ENCODE data around the gene SMARCA5. TPM values are rescaled to one million over a fixed set of nuclear protein-coding genes. Genes with fewer than 3 reads are reported as not detected.
A peak's percentile ranks its signal among the peaks of the same experiment; 100 is the strongest.

SMARCA5 gene
- total RNA-seq, 1 donor = 44.9 TPM

DNA sequence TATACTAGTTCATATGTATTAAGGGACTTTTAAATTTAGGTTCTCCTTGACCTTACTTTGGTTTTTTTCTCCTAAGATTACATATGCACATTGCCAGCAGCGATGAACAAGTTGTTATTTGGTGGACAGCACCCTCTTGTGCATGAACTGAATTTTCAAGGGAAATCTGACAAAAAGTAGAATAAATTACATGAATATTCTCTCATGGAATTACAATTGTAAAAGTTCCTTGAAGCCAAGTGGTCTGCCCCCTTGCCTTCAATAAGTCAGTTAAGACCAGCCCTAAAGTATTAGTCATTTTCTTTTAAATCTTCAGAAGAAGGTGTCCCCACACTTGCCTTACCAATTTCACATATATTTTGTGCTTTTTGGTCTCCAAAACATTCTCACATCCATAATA lies 30.7 kb upstream of the SMARCA5 start:
- peak; percentile 83 for DNase-seq (ENCODE audit: insufficient read length, low spot score, missing footprints)
- Histone ChIP-seq H3K27me3 (ENCODE audit: insufficient read depth, low read length) (no peaks in the 10 kb centered on the region), H3K4me2 (ENCODE audit: insufficient read depth, low read length) (no peak overlapping the region), H3K27ac (ENCODE audit: low read depth, low read length) (no peak overlapping the region), H4K20me1 (ENCODE audit: insufficient read depth, low read length) (no peaks in the 10 kb centered on the region), H3K4me3 (ENCODE audit: insufficient read depth, low read length) (no peak overlapping the region), H3K4me1 (ENCODE audit: insufficient read depth, low read length) (no peaks in the 10 kb centered on the region), H2AFZ (ENCODE audit: low read length) (no peak overlapping the region), H3K79me2 (ENCODE audit: insufficient read depth, low read length) (no peaks in the 10 kb centered on the region), H3K9me3 (ENCODE audit: low read depth, low read length) (no peaks in the 10 kb centered on the region), H3K36me3 (ENCODE audit: insufficient read depth, low read length) (no peaks in the 10 kb centered on the region)
- TF ChIP-seq, protein P1, sequence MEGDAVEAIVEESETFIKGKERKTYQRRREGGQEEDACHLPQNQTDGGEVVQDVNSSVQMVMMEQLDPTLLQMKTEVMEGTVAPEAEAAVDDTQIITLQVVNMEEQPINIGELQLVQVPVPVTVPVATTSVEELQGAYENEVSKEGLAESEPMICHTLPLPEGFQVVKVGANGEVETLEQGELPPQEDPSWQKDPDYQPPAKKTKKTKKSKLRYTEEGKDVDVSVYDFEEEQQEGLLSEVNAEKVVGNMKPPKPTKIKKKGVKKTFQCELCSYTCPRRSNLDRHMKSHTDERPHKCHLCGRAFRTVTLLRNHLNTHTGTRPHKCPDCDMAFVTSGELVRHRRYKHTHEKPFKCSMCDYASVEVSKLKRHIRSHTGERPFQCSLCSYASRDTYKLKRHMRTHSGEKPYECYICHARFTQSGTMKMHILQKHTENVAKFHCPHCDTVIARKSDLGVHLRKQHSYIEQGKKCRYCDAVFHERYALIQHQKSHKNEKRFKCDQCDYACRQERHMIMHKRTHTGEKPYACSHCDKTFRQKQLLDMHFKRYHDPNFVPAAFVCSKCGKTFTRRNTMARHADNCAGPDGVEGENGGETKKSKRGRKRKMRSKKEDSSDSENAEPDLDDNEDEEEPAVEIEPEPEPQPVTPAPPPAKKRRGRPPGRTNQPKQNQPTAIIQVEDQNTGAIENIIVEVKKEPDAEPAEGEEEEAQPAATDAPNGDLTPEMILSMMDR (IDR thresholded peaks at IDR 0.05; ENCODE audit: extremely low read depth, low read depth, low read length) = peak; percentile 72

DNA sequence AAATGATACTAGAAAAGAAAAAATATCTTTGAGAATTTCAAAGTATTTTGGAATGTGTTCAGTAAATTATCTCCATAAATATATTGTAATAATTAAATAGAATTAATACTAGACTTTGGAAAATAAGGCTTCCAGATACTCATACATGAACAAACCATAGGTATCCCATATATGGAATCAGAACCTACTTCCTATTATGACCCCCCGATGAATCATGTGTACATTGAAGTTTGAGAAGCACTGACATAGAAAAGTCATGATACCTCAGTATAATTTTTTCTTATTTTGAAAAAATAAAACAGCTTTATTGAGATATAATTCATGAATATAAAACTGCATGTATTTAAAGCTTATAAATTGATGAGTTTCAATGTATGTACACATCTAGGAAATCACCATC lies 27.2 kb upstream of the SMARCA5 start:
- no peak overlapping the region for H3K4me2 ChIP-seq (ENCODE audit: insufficient read depth, low read length)
- no peaks in the 10 kb centered on the region for H4K20me1 ChIP-seq (ENCODE audit: insufficient read depth, low read length)
- H3K4me1 ChIP-seq (ENCODE audit: insufficient read depth, low read length) = peaks cover 4% of the 10 kb centered on the region
- TF ChIP-seq, protein P1 (IDR thresholded peaks at IDR 0.05; ENCODE audit: extremely low read depth, low read depth, low read length) = no peak
- no peak overlapping the region for H3K4me3 ChIP-seq (ENCODE audit: insufficient read depth, low read length)
- no peak overlapping the region for H3K27ac ChIP-seq (ENCODE audit: low read depth, low read length)
- no peaks in the 10 kb centered on the region for H3K9me3 ChIP-seq (ENCODE audit: low read depth, low read length)
- no peaks in the 10 kb centered on the region for H3K36me3 ChIP-seq (ENCODE audit: insufficient read depth, low read length)
- no peak overlapping the region for H2AFZ ChIP-seq (ENCODE audit: low read length)
- no peak for DNase-seq (ENCODE audit: insufficient read length, low spot score, missing footprints)
- no peaks in the 10 kb centered on the region for H3K27me3 ChIP-seq (ENCODE audit: insufficient read depth, low read length)
- no peaks in the 10 kb centered on the region for H3K79me2 ChIP-seq (ENCODE audit: insufficient read depth, low read length)

DNA sequence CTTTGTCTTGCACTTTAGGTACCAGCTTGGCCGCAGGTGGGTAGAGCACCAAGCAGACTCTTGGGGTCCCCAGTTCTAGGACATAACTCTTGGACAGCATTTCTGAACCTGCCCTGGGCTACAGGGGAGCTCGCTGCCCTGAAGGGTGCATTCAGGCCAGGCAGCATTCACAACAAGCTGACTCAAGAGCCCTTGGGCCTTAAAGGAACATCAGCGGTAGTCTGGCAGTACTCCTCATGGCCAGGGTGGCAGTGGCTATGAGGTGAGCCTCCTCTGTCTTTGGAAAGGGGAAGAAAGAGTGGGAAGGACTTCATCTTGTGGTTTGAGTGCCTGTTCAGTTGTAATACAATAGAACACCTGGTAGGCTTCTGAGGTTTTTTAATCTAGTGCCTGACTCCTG lies 24.8 kb upstream of the SMARCA5 start:
- no peaks in the 10 kb centered on the region for H4K20me1 ChIP-seq (ENCODE audit: insufficient read depth, low read length)
- no peaks in the 10 kb centered on the region for H3K79me2 ChIP-seq (ENCODE audit: insufficient read depth, low read length)
- no peak for DNase-seq (ENCODE audit: insufficient read length, low spot score, missing footprints)
- TF ChIP-seq, protein P1 (IDR thresholded peaks at IDR 0.05; ENCODE audit: extremely low read depth, low read depth, low read length) = no peak
- H3K27ac ChIP-seq (ENCODE audit: low read depth, low read length) = no peak overlapping the region
- H3K4me3 ChIP-seq (ENCODE audit: insufficient read depth, low read length) = no peak overlapping the region
- peaks cover 4% of the 10 kb centered on the region for H3K4me1 ChIP-seq (ENCODE audit: insufficient read depth, low read length)
- no peaks in the 10 kb centered on the region for H3K9me3 ChIP-seq (ENCODE audit: low read depth, low read length)
- H3K36me3 ChIP-seq (ENCODE audit: insufficient read depth, low read length) = no peaks in the 10 kb centered on the region
- H3K4me2 ChIP-seq (ENCODE audit: insufficient read depth, low read length) = no peak overlapping the region
- H3K27me3 ChIP-seq (ENCODE audit: insufficient read depth, low read length) = no peaks in the 10 kb centered on the region
- H2AFZ ChIP-seq (ENCODE audit: low read length) = no peak overlapping the region

DNA sequence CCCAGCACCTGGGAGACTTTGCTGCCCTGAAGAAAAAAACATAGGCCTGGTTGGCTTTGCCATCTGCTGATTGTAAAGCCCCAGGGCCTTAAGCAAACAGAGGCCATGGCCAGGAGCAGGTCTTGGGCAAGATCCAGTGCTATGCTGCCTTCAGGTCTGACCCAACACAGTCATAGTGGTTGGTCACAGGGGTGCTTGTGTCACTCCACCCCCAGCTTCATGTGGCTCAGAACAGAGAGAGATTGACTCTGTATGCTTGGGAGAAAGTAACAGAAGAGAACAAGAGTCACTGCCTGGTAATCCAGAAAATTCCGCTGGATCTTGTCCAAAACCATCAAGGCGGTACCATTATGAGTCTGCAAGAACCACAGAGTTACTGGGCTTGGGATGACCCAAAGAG lies 24.4 kb upstream of the SMARCA5 start:
- Histone ChIP-seq H2AFZ (ENCODE audit: low read length) (no peak overlapping the region), H3K4me2 (ENCODE audit: insufficient read depth, low read length) (no peak overlapping the region), H3K27ac (ENCODE audit: low read depth, low read length) (no peak overlapping the region), H3K79me2 (ENCODE audit: insufficient read depth, low read length) (no peaks in the 10 kb centered on the region), H3K36me3 (ENCODE audit: insufficient read depth, low read length) (no peaks in the 10 kb centered on the region), H3K9me3 (ENCODE audit: low read depth, low read length) (no peaks in the 10 kb centered on the region), H4K20me1 (ENCODE audit: insufficient read depth, low read length) (no peaks in the 10 kb centered on the region), H3K4me1 (ENCODE audit: insufficient read depth, low read length) (peaks cover 4% of the 10 kb centered on the region), H3K4me3 (ENCODE audit: insufficient read depth, low read length) (no peak overlapping the region), H3K27me3 (ENCODE audit: insufficient read depth, low read length) (no peaks in the 10 kb centered on the region)
- DNase-seq (ENCODE audit: insufficient read length, low spot score, missing footprints) = no peak
- TF ChIP-seq, protein P1 (IDR thresholded peaks at IDR 0.05; ENCODE audit: extremely low read depth, low read depth, low read length) = no peak

Measured in osteoblast (primary cell).